Activated CD8-positive, alpha-beta memory T cell treated with anti-CD3 and anti-CD28 coated beads, Interleukin-2, amount 50 U/mL, for 4 hours (primary cell): Measurements from ENCODE around the gene DGKB.
"Not testable (repeated sequence)": the region's sequence is repeated elsewhere in the genome, so short reads cannot be mapped to it uniquely, and the experiment has no call there.

Source experiments
- DNase-seq: peaks from one replicate; pipeline ENCODE4 v3.0.0-alpha.2; 2020

Gene DGKB

GRCh38 chr7:14570750-14571607, 331.6 kb downstream of the DGKB start:
- DNase-seq, result no peak

DNA sequence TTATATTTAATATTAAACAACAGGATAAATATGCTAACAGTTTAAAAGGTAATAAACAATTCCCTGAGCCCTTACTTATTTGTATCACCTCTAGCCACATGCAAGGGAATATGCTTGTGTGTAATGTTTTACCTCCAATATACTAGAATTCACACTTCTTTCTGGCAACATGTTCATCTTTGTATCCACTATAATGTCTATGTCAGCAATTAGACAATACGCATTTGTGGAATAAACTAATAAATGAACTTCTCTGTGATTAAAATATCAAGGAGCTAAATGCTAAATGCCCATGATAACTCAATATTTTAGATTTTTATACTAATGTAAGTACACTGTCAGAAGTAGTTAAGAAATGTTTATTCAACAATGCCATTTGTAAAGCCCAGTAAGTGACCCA, 350.5 kb downstream of the DGKB start:
- DNase-seq, result no peak

DNA sequence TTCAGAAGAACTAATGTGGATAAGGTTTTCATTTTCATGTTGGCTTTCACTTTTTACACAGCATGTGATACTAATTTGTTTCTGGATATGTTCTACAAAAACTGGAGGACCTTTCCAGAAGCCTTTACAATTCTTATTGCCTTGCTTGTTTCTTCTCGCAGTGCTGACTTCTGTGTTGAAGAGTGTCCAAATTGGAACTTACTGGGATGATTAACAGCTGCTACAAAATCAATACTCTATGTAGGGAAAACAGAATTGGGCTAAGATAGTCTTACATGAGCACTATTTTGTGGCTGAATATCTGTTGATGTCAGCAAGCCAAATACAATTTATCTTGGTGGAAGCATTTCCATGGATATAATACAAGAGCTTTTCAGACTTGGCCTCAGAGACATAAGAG, 351.2 kb downstream of the DGKB start:
- DNase-seq, result no peak

DNA sequence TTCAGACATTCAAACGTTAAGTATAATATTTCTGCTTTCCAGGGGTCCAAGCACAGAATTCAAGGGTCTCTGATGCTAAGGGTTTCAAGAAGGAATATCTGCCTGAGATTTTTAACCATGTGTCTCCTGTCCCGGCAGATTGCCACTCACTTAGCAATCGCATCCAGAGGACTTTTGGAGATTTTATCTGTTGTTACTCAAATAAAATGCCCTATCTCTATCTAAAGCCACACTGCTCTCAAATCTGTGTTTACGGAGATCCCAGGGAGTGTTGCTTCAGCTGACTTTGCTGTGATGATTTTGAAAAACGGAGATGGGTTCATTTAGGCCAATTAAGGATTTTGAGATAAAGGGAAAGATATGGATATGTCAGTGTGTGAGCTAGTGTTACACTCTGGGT, 359.9 kb downstream of the DGKB start:
- no peak for DNase-seq

DNA sequence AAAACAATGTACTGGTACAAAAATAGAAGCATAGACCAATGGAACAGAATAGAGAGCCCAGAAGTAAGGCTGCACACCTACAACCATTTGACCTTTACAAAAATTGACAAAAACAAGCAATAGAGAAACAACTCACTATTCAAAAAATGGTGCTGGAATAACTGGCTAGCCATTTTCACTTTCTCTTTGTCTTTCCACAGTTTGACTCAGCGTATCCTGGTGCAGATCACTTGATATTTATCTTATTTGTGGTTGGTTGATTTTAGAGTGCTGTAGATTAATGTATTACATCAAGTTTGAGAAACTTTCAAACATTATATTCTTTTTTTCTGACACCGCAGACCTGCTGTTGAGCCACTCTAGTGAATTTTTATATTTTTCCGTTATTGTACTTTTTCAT, 381.4 kb downstream of the DGKB start:
- DNase-seq, result no peak

DNA sequence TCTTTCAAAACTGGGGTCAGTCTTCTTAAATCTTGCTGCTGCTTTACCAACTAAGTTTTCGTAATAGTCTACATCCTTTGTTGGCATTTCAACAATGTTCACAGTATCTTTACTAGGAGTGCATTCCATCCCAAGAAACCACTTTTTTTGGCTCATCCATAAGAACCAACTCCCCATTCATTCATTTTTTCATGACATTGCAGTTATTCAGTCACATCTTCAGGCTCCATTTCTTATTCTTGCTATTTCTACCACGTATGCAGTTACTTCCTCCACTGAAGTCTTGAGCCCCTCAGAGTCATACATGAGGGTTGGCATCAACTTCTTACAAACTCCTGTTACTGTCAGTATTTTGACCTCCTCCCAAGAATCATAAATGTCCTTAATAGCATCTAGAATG, 392.3 kb downstream of the DGKB start:
- no peak for DNase-seq

DNA sequence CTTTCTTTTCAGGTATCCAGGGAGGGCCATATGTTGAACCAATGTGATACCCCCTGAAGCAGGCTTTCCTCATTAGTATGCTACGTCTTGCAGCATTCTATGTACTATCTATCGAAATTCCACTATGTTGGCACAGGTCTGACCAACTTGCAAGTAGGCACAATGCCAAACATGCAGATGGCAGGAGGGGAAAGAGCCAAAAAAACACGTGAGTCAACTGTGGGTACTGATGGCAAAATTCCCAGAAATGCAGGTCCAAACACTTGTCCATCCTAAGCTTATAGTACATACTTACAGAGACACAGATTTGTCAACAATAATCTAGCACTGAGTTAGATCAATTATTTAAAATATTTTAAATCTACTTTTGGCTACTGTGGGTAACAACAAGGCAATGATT, 394.9 kb downstream of the DGKB start:
- no peak for DNase-seq

GRCh38 chr7:14505906-14506305, 396.6 kb downstream of the DGKB start:
- DNase-seq, result no peak

- no peak for DNase-seq
These were observed 398.4 kb downstream of the DGKB start for GRCh38 chr7:14504134-14504533.

- DNase-seq, result no peak
These were observed 398.9 kb downstream of the DGKB start for GRCh38 chr7:14503623-14504022.

DNA sequence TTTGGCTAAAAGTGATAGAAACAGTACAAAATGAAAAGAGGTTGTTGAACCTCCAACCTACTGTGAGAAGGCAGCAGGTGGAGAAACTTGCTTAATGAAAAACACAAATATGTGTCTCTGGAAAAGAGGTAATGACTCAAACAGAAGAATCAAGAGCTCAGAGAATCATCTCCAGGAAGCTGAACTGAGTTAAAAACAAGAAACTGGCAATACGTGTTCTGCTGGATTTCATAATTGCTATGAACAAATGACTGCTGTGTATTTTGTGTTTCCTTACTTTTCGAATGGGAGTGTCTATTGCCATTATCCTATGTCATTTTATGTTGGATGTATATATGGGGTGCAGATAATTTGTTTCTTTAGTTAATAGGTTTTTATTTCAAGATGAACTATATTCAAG, 401.1 kb downstream of the DGKB start:
- DNase-seq, result no peak

DNA sequence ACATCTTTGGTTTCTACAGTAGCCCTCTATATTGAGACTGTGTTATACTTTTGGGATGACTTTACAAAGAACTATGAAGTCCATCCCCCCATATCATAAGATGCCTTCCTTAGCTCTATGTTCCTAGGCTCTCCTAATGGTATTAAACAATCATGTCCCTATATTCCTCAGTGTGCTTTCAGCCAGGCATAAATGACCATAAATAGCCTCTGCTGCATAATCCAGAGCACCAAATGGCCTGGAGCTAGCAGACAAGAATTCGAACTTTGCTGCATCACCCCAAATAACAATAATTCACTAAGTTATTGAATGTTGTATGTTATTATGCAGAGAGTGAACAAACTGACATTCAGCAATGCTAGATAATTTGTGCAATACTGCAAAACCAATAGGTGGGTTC, 405.2 kb downstream of the DGKB start:
- DNase-seq, result no peak

DNA sequence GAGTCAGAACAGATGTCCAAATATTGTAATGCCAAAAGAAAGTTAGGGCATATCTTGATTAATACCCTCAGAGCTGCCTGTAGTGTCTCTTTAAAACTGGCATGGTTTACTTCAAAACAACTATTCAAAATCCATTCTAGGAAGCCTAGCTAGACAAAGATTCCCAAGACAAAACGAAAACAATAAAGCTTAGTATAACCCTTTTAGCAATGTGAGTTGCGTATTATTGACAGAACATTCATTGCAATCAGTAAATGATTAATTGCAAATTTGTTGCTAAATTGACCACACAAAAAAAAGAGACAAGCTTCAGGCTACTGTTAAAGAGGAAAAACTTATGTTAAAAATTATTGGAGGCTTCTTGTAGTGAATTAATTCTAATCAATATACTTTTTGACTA, 406.9 kb downstream of the DGKB start:
- DNase-seq, result no peak

GRCh38 chr7:14487701-14488395, 414.7 kb downstream of the DGKB start:
- no peak for DNase-seq

- DNase-seq, result no peak
These were observed 418.9 kb downstream of the DGKB start for GRCh38 chr7:14483663-14484062.

DNA sequence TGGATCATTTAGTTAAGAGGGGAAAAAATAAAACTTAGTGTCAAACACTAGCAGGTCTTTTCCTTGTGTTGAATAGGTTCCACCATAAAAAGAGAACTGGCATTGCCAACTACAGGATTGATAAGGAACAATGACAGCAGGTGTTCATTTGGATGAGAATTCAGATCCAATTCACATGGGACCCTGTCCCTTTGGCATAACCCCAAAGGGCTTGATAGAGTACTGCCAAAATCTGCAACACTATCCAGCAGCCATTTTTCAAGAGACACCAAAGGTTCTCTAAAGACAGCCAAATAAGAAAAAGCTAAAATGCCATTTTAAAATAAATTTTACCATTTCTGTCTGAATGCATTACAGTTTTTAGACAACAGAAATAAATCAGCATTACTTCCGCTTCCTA, 422.3 kb downstream of the DGKB start:
- no peak for DNase-seq

GRCh38 chr7:14478834-14479510, 423.6 kb downstream of the DGKB start:
- DNase-seq, result no peak

- DNase-seq, result not testable (repeated sequence)
These were observed 440.8 kb downstream of the DGKB start for GRCh38 chr7:14461716-14462115.

DNA sequence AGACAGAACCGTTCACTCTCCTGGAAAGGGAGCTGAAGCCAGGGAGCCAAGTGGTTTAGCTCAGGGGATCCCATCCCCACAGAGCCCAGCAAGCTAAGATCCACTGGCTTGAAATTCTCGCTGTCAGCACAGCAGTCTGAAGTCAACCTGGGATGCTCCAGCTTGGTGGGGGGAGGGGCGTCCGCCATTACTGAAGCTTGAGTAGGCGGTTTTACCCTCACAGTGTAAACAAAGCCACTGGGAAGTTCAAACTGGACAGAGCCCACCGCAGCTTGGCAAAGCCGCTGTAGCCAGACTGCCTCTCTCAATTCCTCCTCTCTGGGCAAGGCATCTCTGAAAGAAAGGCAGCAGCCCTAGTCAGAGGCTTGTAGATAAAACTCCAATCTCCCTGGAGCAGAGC, 443.7 kb downstream of the DGKB start:
- DNase-seq, result not testable (repeated sequence)

- peak; percentile 29 for DNase-seq
These were observed 444.7 kb downstream of the DGKB start for GRCh38 chr7:14457568-14458453.

DNA sequence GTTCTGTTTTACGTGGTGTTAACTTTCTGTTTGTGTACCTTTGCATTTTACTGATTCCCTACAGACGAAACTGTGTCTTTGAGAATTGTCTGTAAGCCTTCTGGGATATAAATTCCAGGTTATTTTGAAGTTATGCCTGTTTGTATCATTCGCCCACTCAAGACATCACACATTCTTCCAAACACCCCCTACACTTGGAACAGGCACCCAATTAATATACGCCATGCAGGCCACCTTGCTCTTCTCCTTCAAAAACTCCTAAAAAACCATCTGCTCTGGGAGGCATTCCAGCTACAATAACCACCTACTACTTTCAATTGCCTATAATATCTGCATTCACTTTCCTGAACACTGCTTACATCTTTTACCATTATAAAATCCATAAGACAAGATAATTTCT, 453.3 kb downstream of the DGKB start:
- no peak for DNase-seq

- no peak for DNase-seq
These were observed 455.7 kb downstream of the DGKB start for GRCh38 chr7:14446829-14447228.

DNA sequence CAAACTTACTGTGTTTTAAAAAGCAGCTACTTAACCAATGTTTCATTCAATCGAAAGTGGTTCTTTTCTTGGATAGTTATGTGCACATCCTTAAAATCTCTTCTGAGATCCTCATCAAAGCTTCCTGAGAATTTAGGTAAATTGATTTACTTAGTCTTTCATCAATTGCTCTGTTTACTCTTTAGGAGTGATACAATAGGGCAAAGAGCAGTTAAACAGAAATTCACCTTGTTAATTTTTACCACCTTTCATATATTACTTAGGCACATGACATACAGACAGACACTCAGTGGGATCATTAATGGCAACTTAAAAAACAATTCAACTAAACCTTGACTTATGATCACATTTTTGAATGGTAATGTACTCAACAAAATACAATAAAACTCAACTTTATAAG, 456.3 kb downstream of the DGKB start:
- DNase-seq, result no peak
